GM18870 (cell line): ENCODE results near the gene PUM2.
"Not testable (repeated sequence)": the region's sequence is repeated elsewhere in the genome, so short reads cannot be mapped to it uniquely, and the experiment has no call there.

Source experiments
- ATAC-seq: cut with Tn5 transposase; IDR thresholded peaks from one replicate; pipeline ENCODE4 v1.9.1; 2021; ENCODE audit warnings: moderate library complexity; ENCODE audit not compliant: unreplicated experiment

Gene PUM2

GRCh38 chr2:20350753-20351554, at the start of gene PUM2:
PUM2 (minus strand) TSS chr2:20350844; CDS start chr2:20327360, 23,484 bp downstream.
- ATAC-seq: peak; percentile 80

- ATAC-seq: no peak
These were observed 49.7 kb upstream of the PUM2 start for GRCh38 chr2:20400306-20400705.

- ATAC-seq: no peak
These were observed 48.4 kb upstream of the PUM2 start for GRCh38 chr2:20398956-20399567.

GRCh38 chr2:20397811-20398447, 47.3 kb upstream of the PUM2 start:
- no peak for ATAC-seq

- no peak for ATAC-seq
These were observed 45.8 kb upstream of the PUM2 start for GRCh38 chr2:20396356-20397000.

GRCh38 chr2:20393986-20394385, 43.3 kb upstream of the PUM2 start:
- ATAC-seq: no peak

GRCh38 chr2:20391951-20392699, 41.5 kb upstream of the PUM2 start:
- ATAC-seq: no peak

- ATAC-seq: no peak
These were observed 40.0 kb upstream of the PUM2 start for GRCh38 chr2:20390524-20391123.

- ATAC-seq: no peak
These were observed 34.3 kb upstream of the PUM2 start for GRCh38 chr2:20384953-20385352.

- no peak for ATAC-seq
These were observed 32.5 kb upstream of the PUM2 start for GRCh38 chr2:20382965-20383810.

GRCh38 chr2:20381457-20381856, 30.8 kb upstream of the PUM2 start:
- no peak for ATAC-seq

GRCh38 chr2:20378891-20379519, 28.4 kb upstream of the PUM2 start:
- no peak for ATAC-seq

GRCh38 chr2:20378341-20378740, 27.7 kb upstream of the PUM2 start:
- ATAC-seq: no peak

GRCh38 chr2:20377741-20378140, 27.1 kb upstream of the PUM2 start:
- ATAC-seq: no peak

- ATAC-seq: not testable (repeated sequence)
These were observed 24.3 kb upstream of the PUM2 start for GRCh38 chr2:20374982-20375381.

- ATAC-seq: no peak
These were observed 22.4 kb upstream of the PUM2 start for GRCh38 chr2:20372896-20373640.

- ATAC-seq: no peak
These were observed 20.8 kb upstream of the PUM2 start for GRCh38 chr2:20371323-20372025.

GRCh38 chr2:20370191-20370590, 19.5 kb upstream of the PUM2 start:
- ATAC-seq: no peak
